ENCODE measurements around the gene HELB. TPM values are rescaled to one million over a fixed set of nuclear protein-coding genes. Genes with fewer than 3 reads are reported as not detected.
A peak's percentile ranks its signal among the peaks of the same experiment; 100 is the strongest.

The HELB gene
- total and polyA plus RNA-seq, 10 of the 15 experiments (the other 5 are each of a cell fraction or from before 2014, with no cell fraction given) = 0.58 to 10.0 (median 4.4) TPM

- TF ChIP-seq IRF5 (IDR thresholded peaks at IDR 0.05; ENCODE audit: borderline replicate concordance) (no peak), ZNF687 (IDR thresholded peaks at IDR 0.05) (no peak), HDGF (IDR thresholded peaks at IDR 0.05) (0 out of 2 replicates have a peak, but pooled peaks have one; percentile 9), CREM (IDR thresholded peaks at IDR 0.05; ENCODE audit: low read depth) (no peak), TCF7 (IDR thresholded peaks at IDR 0.05; ENCODE audit: borderline replicate concordance) (no peak), TARDBP (IDR thresholded peaks at IDR 0.05; ENCODE audit: borderline replicate concordance) (no peak), SMC3 (IDR thresholded peaks at IDR 0.05; ENCODE audit: borderline replicate concordance, low read length) (no peak), EP300 (IDR thresholded peaks at IDR 0.05; ENCODE audit: borderline replicate concordance in 1 of 2, control insufficient read depth in 1 of 2, low read depth in 2 of 2, low read length in 2 of 2) (peak in 1 of 2 experiments; percentile 42; a peak in 1 of 4 replicates), NBN (IDR thresholded peaks at IDR 0.05) (no peak), CUX1 (IDR thresholded peaks at IDR 0.05; ENCODE audit: insufficient replicate concordance, low read depth, low read length) (no peak), ZNF384 (IDR thresholded peaks at IDR 0.05; ENCODE audit: borderline replicate concordance, low read depth, low read length) (no peak), NFYB (IDR thresholded peaks at IDR 0.05; ENCODE audit: insufficient read depth, low read depth, low read length) (no peak), EED (IDR thresholded peaks at IDR 0.05; ENCODE audit: low read depth) (peak; percentile 64), NFYA (IDR thresholded peaks at IDR 0.05; ENCODE audit: borderline replicate concordance, low read depth, low read length) (no peak), BHLHE40 (IDR thresholded peaks at IDR 0.05; ENCODE audit: borderline replicate concordance in 1 of 2, low read depth in 2 of 2, low read length in 1 of 2) (no peak), JUNB (IDR thresholded peaks at IDR 0.05) (no peak)
- TF ChIP-seq, protein P1, sequence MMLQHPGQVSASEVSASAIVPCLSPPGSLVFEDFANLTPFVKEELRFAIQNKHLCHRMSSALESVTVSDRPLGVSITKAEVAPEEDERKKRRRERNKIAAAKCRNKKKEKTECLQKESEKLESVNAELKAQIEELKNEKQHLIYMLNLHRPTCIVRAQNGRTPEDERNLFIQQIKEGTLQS (IDR thresholded peaks at IDR 0.05; ENCODE audit: borderline replicate concordance, extremely low read depth, low read depth, low read length) = no peak
- TF ChIP-seq, protein P2, sequence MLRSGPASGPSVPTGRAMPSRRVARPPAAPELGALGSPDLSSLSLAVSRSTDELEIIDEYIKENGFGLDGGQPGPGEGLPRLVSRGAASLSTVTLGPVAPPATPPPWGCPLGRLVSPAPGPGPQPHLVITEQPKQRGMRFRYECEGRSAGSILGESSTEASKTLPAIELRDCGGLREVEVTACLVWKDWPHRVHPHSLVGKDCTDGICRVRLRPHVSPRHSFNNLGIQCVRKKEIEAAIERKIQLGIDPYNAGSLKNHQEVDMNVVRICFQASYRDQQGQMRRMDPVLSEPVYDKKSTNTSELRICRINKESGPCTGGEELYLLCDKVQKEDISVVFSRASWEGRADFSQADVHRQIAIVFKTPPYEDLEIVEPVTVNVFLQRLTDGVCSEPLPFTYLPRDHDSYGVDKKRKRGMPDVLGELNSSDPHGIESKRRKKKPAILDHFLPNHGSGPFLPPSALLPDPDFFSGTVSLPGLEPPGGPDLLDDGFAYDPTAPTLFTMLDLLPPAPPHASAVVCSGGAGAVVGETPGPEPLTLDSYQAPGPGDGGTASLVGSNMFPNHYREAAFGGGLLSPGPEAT (IDR thresholded peaks at IDR 0.05; ENCODE audit: low read depth) = peak; percentile 73
Observed at GRCh38 chr12:66268562-66268961, 33.7 kb upstream of the HELB start (continued).
